Sigmoid colon (tissue), 3 donors: ENCODE results near the gene SNX11.

Experiments used
- POLR2A ChIP-seq, 2 donors: fragments of 450-650 bp; IDR thresholded peaks; one replicate each; pipeline ENCODE4 v1.6.1; 2016; ENCODE audit warnings: antibody characterized with exemption in 2 of 2, mild to moderate bottlenecking in 2 of 2, moderate library complexity in 2 of 2
- TF ChIP-seq, protein P1 (sequence below), 4 experiments: fragments of 450-650 bp in 3 of 4; fragments of 200-600 bp in 1 of 4; IDR thresholded peaks; one replicate each; pipeline ENCODE4 v1.5.1; 2016 to 2019; ENCODE audit warnings: antibody characterized with exemption in 4 of 4, mild to moderate bottlenecking in 3 of 4, moderate library complexity in 2 of 4

DNA sequence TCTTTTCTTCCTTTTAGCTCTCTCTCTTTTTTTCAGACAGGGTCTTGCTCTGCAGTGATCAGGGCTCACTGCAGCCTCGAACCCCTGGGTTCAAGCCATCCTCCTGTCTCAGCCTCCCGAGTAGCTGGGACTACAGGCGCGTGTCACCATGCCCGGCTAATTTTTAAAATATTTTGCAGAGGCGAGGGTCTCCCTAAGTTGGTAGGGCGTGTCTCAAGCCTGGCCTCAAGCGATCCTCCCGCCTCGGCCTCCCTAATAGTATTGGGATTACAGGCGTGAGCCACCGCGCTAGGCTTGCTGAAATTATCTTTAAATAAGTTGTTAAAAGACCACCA, 797 bp upstream of the SNX11 start:
- TF ChIP-seq, protein P1, sequence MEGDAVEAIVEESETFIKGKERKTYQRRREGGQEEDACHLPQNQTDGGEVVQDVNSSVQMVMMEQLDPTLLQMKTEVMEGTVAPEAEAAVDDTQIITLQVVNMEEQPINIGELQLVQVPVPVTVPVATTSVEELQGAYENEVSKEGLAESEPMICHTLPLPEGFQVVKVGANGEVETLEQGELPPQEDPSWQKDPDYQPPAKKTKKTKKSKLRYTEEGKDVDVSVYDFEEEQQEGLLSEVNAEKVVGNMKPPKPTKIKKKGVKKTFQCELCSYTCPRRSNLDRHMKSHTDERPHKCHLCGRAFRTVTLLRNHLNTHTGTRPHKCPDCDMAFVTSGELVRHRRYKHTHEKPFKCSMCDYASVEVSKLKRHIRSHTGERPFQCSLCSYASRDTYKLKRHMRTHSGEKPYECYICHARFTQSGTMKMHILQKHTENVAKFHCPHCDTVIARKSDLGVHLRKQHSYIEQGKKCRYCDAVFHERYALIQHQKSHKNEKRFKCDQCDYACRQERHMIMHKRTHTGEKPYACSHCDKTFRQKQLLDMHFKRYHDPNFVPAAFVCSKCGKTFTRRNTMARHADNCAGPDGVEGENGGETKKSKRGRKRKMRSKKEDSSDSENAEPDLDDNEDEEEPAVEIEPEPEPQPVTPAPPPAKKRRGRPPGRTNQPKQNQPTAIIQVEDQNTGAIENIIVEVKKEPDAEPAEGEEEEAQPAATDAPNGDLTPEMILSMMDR (IDR thresholded peaks at IDR 0.05), result no peak
- TF ChIP-seq POLR2A (IDR thresholded peaks at IDR 0.05), result no peak
